ENCODE results near the gene ALDH1A3.

Gene ALDH1A3

DNA sequence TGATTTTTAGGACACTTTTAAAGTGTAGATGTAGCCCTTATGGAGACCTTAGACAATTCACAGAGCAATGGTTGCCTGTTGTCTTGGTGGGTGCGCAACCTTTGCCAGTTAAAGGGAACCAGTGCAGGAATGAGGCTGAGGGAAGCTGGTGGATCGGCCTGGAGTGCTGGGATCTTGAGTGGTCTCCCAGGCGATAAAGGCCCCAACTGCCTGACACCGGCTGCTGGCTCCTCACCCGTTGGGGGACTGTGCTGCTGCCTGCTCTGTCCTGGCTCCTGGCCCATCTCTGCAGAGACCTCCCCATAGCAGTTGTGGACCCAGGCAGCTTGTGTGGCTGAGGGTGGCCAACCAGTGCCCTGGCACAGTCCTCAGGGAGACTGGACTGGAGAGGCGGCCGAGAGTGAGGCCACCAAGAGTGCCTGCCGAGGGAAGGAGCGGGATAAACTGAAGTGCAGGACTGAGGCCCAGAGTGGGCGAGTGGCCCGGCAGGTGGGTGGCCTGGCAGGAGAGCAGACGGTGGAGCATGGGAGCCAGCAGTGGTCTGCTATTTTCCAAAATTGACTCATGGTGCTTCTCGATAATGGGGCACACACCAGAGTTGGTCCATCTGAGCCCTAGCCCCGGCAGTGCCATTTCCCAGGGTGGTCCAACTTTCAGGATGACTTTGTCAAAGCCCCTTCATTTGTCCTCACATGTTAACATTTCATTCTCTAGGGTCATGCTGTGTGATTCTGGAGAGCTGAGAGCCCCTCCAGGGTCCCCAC, 2.1 kb downstream of the ALDH1A3 start:
- TF ChIP-seq, protein P1, sequence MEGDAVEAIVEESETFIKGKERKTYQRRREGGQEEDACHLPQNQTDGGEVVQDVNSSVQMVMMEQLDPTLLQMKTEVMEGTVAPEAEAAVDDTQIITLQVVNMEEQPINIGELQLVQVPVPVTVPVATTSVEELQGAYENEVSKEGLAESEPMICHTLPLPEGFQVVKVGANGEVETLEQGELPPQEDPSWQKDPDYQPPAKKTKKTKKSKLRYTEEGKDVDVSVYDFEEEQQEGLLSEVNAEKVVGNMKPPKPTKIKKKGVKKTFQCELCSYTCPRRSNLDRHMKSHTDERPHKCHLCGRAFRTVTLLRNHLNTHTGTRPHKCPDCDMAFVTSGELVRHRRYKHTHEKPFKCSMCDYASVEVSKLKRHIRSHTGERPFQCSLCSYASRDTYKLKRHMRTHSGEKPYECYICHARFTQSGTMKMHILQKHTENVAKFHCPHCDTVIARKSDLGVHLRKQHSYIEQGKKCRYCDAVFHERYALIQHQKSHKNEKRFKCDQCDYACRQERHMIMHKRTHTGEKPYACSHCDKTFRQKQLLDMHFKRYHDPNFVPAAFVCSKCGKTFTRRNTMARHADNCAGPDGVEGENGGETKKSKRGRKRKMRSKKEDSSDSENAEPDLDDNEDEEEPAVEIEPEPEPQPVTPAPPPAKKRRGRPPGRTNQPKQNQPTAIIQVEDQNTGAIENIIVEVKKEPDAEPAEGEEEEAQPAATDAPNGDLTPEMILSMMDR (conservative IDR thresholded peaks at IDR 0.05; ENCODE audit: low read depth, low read length), result no peak
- no peak for DNase-seq (ENCODE audit: low read depth)
- peak overlapping the region; percentile 80 for H3K4me3 ChIP-seq (ENCODE audit: low read length)

DNA sequence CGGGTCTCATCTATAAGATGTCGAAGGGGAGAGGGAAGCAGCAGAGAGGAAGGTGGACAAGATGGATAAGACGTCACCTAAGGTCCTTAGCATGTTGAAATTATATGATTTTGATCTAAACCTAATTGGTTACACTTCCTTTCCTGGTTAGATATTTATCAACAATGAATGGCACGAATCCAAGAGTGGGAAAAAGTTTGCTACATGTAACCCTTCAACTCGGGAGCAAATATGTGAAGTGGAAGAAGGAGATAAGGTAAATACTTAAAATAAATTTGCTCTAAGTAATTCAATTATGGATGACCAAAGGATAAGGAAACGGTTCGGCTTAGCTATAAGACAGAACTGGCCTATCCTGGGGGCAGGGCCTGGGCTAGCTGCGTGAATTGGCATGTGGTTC, 5.5 kb downstream of the ALDH1A3 start:
- peak overlapping the region; percentile 80 for H3K4me3 ChIP-seq (ENCODE audit: low read length)
- TF ChIP-seq, protein P1 (conservative IDR thresholded peaks at IDR 0.05; ENCODE audit: low read depth, low read length), result no peak
- DNase-seq (ENCODE audit: low read depth), result no peak

DNA sequence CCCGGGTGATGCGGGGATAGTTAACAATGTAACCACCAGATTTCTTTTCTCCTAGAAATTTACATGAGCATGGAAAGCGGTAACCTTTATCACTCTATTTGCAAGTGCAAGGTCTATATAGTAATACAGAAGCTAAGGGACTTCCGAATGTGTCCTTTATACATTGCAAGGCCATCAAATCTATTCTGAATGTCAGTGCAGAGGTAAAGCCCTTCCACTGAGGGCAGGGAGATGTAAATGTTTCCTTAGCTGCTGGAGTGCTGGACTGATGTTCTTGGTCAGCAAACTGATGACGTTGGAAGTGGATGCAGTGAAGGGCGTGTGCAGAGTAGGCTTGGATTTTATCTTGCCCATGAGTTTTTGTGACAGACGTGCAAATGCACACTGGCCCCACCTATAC, 6.2 kb downstream of the ALDH1A3 start:
- H3K4me3 ChIP-seq (ENCODE audit: low read length), result no peak overlapping the region
- no peak for DNase-seq (ENCODE audit: low read depth)
- TF ChIP-seq, protein P1 (conservative IDR thresholded peaks at IDR 0.05; ENCODE audit: low read depth, low read length), result no peak

DNA sequence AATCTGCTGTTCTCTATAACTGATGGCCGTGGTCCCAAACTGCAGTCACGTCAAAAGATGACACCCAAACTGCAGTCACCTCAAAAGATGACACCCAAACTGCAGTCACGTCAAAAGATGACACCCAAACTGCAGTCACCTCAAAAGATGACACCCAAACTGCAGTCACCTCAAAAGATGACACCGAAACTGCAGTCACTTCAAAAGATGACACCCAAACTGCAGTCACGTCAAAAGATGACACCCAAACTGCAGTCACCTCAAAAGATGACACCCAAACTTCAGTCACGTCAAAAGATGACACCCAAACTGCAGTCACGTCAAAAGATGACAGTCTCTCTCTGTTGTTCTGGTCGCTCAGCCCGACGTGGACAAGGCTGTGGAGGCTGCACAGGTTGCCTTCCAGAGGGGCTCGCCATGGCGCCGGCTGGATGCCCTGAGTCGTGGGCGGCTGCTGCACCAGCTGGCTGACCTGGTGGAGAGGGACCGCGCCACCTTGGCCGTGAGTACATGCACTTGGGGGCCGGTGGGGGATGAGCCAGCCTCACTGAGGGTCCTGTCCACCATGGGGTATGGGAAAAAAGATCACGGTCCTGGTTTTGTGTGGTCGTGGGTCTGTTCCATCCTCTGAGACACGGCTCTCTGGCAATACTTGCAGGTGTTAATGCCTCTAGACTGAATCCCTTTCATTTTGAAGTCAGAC, 7.7 kb downstream of the ALDH1A3 start:
- TF ChIP-seq, protein P1 (conservative IDR thresholded peaks at IDR 0.05; ENCODE audit: low read depth, low read length), result no peak
- H3K4me3 ChIP-seq (ENCODE audit: low read length), result no peak overlapping the region
- no peak for DNase-seq (ENCODE audit: low read depth)

DNA sequence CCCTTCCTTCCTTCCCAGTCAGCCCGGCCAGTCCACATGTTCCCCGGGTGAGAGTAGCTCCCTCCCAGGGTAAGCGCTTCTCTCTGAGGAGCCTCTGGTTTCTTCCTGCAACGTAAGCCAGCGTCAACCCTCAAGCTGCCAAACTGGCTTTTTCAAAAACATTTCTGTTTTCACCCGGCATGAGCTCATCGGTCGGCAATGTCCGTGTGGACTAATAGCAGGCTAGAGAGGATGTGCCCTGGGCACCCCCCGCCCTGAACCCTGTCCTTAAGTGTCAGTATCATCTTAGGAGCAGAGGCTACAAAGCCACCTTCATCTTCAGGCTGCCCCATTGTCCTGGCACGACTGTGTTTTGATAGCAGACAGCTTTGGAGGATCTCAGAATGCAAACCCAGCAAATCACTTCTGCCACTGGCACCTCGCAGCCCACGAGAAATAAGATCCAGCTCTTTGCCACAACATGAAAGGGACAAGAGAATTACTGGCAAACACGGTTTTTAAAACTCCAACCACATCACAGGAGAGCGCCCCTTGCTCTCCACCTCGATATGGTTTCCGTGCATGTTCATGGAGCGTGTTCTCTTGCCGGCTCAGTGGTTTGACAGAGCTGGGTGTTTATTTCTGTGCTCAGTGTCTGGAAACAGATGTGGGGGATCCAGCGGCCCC, 9.9 kb downstream of the ALDH1A3 start:
- no peak overlapping the region for H3K4me3 ChIP-seq (ENCODE audit: low read length)
- TF ChIP-seq, protein P1 (conservative IDR thresholded peaks at IDR 0.05; ENCODE audit: low read depth, low read length), result no peak
- no peak for DNase-seq (ENCODE audit: low read depth)

DNA sequence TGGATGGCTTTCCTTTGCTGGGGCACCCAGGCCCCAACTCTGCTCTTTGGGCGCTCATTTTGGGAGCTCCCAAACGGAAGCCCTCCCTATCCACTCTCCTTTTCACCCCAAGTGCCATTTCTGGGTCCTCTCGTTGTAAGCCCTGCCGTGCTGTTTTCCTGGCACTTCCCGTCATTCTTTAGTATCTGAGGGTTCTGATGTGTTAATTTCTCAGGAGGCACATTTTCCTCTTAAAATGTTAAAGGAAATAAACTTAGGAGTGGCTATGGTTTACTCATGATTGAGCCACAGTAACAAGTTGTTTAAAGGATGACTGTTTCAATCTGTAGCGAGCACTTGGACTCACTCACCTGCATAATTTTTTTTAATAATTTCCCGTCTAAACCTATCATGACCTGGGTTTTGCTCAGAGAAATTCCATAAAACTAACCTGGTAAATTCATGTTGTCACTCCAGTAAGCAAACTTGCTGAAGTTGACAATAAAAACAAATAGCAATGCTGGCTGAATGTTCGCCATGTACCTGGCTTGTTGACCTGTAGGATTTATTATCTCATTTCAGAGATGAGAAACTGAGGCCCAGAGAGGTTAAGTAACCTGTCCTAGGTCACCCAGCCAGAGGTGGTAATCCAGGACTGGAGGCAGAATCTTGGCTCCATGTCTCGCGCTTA, 10.6 kb downstream of the ALDH1A3 start:
- no peak overlapping the region for H3K4me3 ChIP-seq (ENCODE audit: low read length)
- TF ChIP-seq, protein P1 (conservative IDR thresholded peaks at IDR 0.05; ENCODE audit: low read depth, low read length), result no peak
- no peak for DNase-seq (ENCODE audit: low read depth)

Data from retinal pigment epithelial cell (primary cell).